ENCODE results near the gene RAET1L. TPM values are rescaled to one million over a fixed set of nuclear protein-coding genes. Genes with fewer than 3 reads are reported as not detected.

Gene RAET1L
- total and polyA plus RNA-seq, 2 experiments from 2014 or later: not detected

- Histone ChIP-seq H3K4me2 (no peak overlapping the region), H3K4me1 (ENCODE audit: insufficient read depth) (no peaks in the 10 kb centered on the region), H3K36me3 (ENCODE audit: insufficient read depth) (no peaks in the 10 kb centered on the region), H3K9me2 (ENCODE audit: insufficient read depth) (no peaks in the 10 kb centered on the region), H2AFZ (no peak overlapping the region), H3K4me3 (no peak overlapping the region), H4K20me1 (replicated peaks; ENCODE audit: insufficient read depth) (no peaks in the 10 kb centered on the region), H3K27ac (ENCODE audit: low read depth) (no peak overlapping the region), H3F3A (replicated peaks; ENCODE audit: low read depth) (no peaks in the 10 kb centered on the region), H3K27me3 (ENCODE audit: insufficient read depth) (peaks cover 31% of the 10 kb centered on the region), H3K79me2 (replicated peaks; ENCODE audit: insufficient read depth) (no peaks in the 10 kb centered on the region)
- Mint-ChIP-seq H3K9me3 (no peaks in the 10 kb centered on the region), H3K27ac (no peak overlapping the region), H3K27me3 (ENCODE audit: insufficient read depth, low read depth, poor library complexity) (peaks cover 26% of the 10 kb centered on the region), H3K36me3 (ENCODE audit: low read depth) (no peaks in the 10 kb centered on the region), H3K4me3 (no peak overlapping the region), H3K4me1 (no peaks in the 10 kb centered on the region)
- ATAC-seq (no peak), DNase-seq (ENCODE audit: low spot score) (no peak)
- TF ChIP-seq NANOG (IDR thresholded peaks at IDR 0.05; ENCODE audit: borderline replicate concordance) (no peak), POLR2AphosphoS5 (IDR thresholded peaks at IDR 0.05; ENCODE audit: low read depth) (no peak), EZH2 (IDR thresholded peaks at IDR 0.05; ENCODE audit: low read depth, unreplicated experiment) (no peak)
Measured at GRCh38 chr6:150043501-150044412, 18.4 kb upstream of the RAET1L start.

GRCh38 chr6:150043096-150043495 is 17.8 kb upstream of the RAET1L start:
- peaks cover 38% of the 10 kb centered on the region for H3K27me3 ChIP-seq (ENCODE audit: insufficient read depth)
- no peaks in the 10 kb centered on the region for H3K9me2 ChIP-seq (ENCODE audit: insufficient read depth)
- ATAC-seq (no peak), DNase-seq (ENCODE audit: low spot score) (no peak)
- no peak overlapping the region for H3K4me2 ChIP-seq
- no peak overlapping the region for H3K4me3 ChIP-seq
- H3K9me3 Mint-ChIP-seq: no peaks in the 10 kb centered on the region
- peaks cover 3% of the 10 kb centered on the region; the same call in 2 of the 3 replicates for H3K4me1 Mint-ChIP-seq
- no peaks in the 10 kb centered on the region for H3K79me2 ChIP-seq (replicated peaks; ENCODE audit: insufficient read depth)
- no peaks in the 10 kb centered on the region for H4K20me1 ChIP-seq (replicated peaks; ENCODE audit: insufficient read depth)
- no peaks in the 10 kb centered on the region for H3F3A ChIP-seq (replicated peaks; ENCODE audit: low read depth)
- no peak overlapping the region for H3K4me3 Mint-ChIP-seq
- no peaks in the 10 kb centered on the region for H3K4me1 ChIP-seq (ENCODE audit: insufficient read depth)
- no peak overlapping the region for H3K27ac Mint-ChIP-seq
- peaks cover 33% of the 10 kb centered on the region for H3K27me3 Mint-ChIP-seq (ENCODE audit: insufficient read depth, low read depth, poor library complexity)
- H3K36me3 Mint-ChIP-seq (ENCODE audit: low read depth): no peaks in the 10 kb centered on the region
- H3K27ac ChIP-seq (ENCODE audit: low read depth): no peak overlapping the region
- H2AFZ ChIP-seq: no peak overlapping the region
- H3K36me3 ChIP-seq (ENCODE audit: insufficient read depth): no peaks in the 10 kb centered on the region
- TF ChIP-seq JUNB (IDR thresholded peaks at IDR 0.05; ENCODE audit: unreplicated experiment): no peak
- TF ChIP-seq ETS1 (IDR thresholded peaks at IDR 0.05): no peak
- no peak for TF ChIP-seq POLR2AphosphoS5 (IDR thresholded peaks at IDR 0.05; ENCODE audit: low read depth)
- TF ChIP-seq ZNF331 (CRISPR knock-in tag; IDR thresholded peaks at IDR 0.05; ENCODE audit: low read depth): no peak
- TF ChIP-seq CTCF (conservative IDR thresholded peaks at IDR 0.05; ENCODE audit: low read depth in 2 of 2): no peak
- no peak for TF ChIP-seq CREB1 (CRISPR knock-in tag; IDR thresholded peaks at IDR 0.05; ENCODE audit: low read depth)
- no peak for TF ChIP-seq EZH2phosphoT487 (IDR thresholded peaks at IDR 0.05; ENCODE audit: unreplicated experiment)
- TF ChIP-seq NANOG (IDR thresholded peaks at IDR 0.05; ENCODE audit: borderline replicate concordance): no peak
- TF ChIP-seq ZNF114 (CRISPR knock-in tag; IDR thresholded peaks at IDR 0.05): no peak
- TF ChIP-seq EZH2 (IDR thresholded peaks at IDR 0.05; ENCODE audit: low read depth, unreplicated experiment): no peak
- TF ChIP-seq ZNF462 (CRISPR knock-in tag; IDR thresholded peaks at IDR 0.05): no peak

Measured in GM23338 (cell line).